Keratinocyte (primary cell): Measurements from ENCODE around the gene ADAMTS15. TPM values are rescaled to one million over a fixed set of nuclear protein-coding genes. Genes with fewer than 3 reads are reported as not detected.

ENCODE experiments used
- DNase-seq: peaks from one replicate; pipeline ENCODE4 v3.0.0-alpha.2; 2011; ENCODE audit warnings: low read depth, missing footprints, low spot score
- FAIRE-seq: peaks from 2 replicates; lab custom pipeline; 2011; peaks lifted over from hg19 to GRCh38; lab: Jason Lieb, UNC
- H2AFZ ChIP-seq: 2 replicates; pipeline ENCODE4 v1.6.0; 2012; ENCODE audit warnings: low read length, control low read depth, inconsistent platforms; ENCODE audit not compliant: control insufficient read depth
- H3K27ac ChIP-seq: 2 replicates; pipeline ENCODE4 v1.5.1; 2011; ENCODE audit warnings: low read length; ENCODE audit not compliant: control insufficient read depth, insufficient read depth
- H3K27me3 ChIP-seq: 3 replicates; pipeline ENCODE4 v1.6.0; 2011; ENCODE audit warnings: low read length; ENCODE audit not compliant: control insufficient read depth, insufficient read depth; ENCODE audit errors: extremely low read depth
- H3K36me3 ChIP-seq, 2 experiments: 2 replicates in 1 of 2; 3 replicates in 1 of 2; pipeline ENCODE4 v1.5.1; 2011; ENCODE audit warnings: low read length in 2 of 2, mild to moderate bottlenecking in 1 of 2; ENCODE audit not compliant: control insufficient read depth in 2 of 2, insufficient read depth in 2 of 2; ENCODE audit errors: extremely low read depth in 1 of 2
- H3K4me1 ChIP-seq: 3 replicates; pipeline ENCODE4 v1.5.1; 2011; ENCODE audit warnings: low read length; ENCODE audit not compliant: control insufficient read depth, insufficient read depth; ENCODE audit errors: extremely low read depth
- H3K4me2 ChIP-seq: 3 replicates; pipeline ENCODE4 v1.6.0; 2011; ENCODE audit warnings: low read depth, low read length; ENCODE audit not compliant: control insufficient read depth, insufficient read depth; ENCODE audit errors: extremely low read depth
- H3K4me3 ChIP-seq, 3 experiments: fragments of 200-600 bp in 1 of 3; sonication (generic) in 1 of 3; 2 replicates in 2 of 3; 3 replicates in 1 of 3; pipeline ENCODE4 v1.5.1; 2011 to 2016; ENCODE audit warnings: low read length in 3 of 3, mild to moderate bottlenecking in 3 of 3, control low read depth in 2 of 3, inconsistent platforms in 1 of 3, low read depth in 1 of 3, mixed read lengths in 1 of 3, mixed run types in 1 of 3, moderate library complexity in 1 of 3; ENCODE audit not compliant: control insufficient read depth in 2 of 3, insufficient read depth in 2 of 3; ENCODE audit errors: extremely low read depth in 1 of 3
- H3K79me2 ChIP-seq: 2 replicates; pipeline ENCODE4 v1.6.0; 2012; ENCODE audit warnings: low read length; ENCODE audit not compliant: control insufficient read depth, insufficient read depth
- H3K9ac ChIP-seq: 3 replicates; pipeline ENCODE4 v1.6.0; 2011; ENCODE audit warnings: low read length; ENCODE audit not compliant: control insufficient read depth, insufficient read depth; ENCODE audit errors: extremely low read depth
- H3K9me1 ChIP-seq: 3 replicates; pipeline ENCODE4 v1.6.0; 2011; ENCODE audit warnings: low read length; ENCODE audit not compliant: control insufficient read depth, insufficient read depth; ENCODE audit errors: extremely low read depth
- H3K9me3 ChIP-seq: 2 replicates; pipeline ENCODE4 v1.5.1; 2012; ENCODE audit warnings: low read depth, low read length; ENCODE audit not compliant: control insufficient read depth
- H4K20me1 ChIP-seq: 3 replicates; pipeline ENCODE4 v1.6.0; 2011; ENCODE audit warnings: low read length; ENCODE audit not compliant: control insufficient read depth, insufficient read depth; ENCODE audit errors: extremely low read depth
- EZH2 ChIP-seq: IDR thresholded peaks from one replicate; pipeline ENCODE4 v1.6.1; 2012; ENCODE audit warnings: inconsistent platforms, mild to moderate bottlenecking, low read length, moderate library complexity
- dilution Hi-C: fragments of 300-500 bp; cut with MboI; formaldehyde crosslinking; loops from one replicate; pipeline ENCODE4 v1.7.0; 2020; ENCODE audit warnings: low sequenced_read_pairs; ENCODE audit not compliant: extremely low pct_ligation_motif_present
- polyA plus RNA-seq, 5 experiments: library from polyadenylated mRNA; depleted of rRNA in 3 of 5; stranded (reverse) in 3 of 5; stranded (forward) in 1 of 5; unstranded in 1 of 5; fragments of >200 nt; gene quantifications; 1 replicate in 1 of 5; 2 replicates in 3 of 5; 3 replicates in 1 of 5; pipeline versions ENCODE4 v1.2.1 to v1.2.3, GENCODE V29; 2011 to 2012; ENCODE audit warnings: missing spikeins in 2 of 5, low read depth in 1 of 5, low replicate concordance in 1 of 5
- TF ChIP-seq, protein P1 (sequence below), 3 experiments: IDR thresholded peaks in 1 of 3; conservative IDR thresholded peaks in 1 of 3; optimal IDR thresholded peaks in 1 of 3; 2 replicates in 2 of 3; 3 replicates in 1 of 3; pipeline versions ENCODE3 to v1.5.1; 2011; ENCODE audit warnings: low read length in 3 of 3, mild to moderate bottlenecking in 3 of 3, moderate library complexity in 2 of 3, control low read depth in 1 of 3, inconsistent platforms in 1 of 3; ENCODE audit not compliant: insufficient read depth in 2 of 3; ENCODE audit errors: extremely low read depth in 1 of 3

Gene ADAMTS15
- polyA plus RNA-seq, 1 donor (not counting 4 experiments of a cell fraction or from before 2014, with no cell fraction given) = 0.30 TPM

DNA sequence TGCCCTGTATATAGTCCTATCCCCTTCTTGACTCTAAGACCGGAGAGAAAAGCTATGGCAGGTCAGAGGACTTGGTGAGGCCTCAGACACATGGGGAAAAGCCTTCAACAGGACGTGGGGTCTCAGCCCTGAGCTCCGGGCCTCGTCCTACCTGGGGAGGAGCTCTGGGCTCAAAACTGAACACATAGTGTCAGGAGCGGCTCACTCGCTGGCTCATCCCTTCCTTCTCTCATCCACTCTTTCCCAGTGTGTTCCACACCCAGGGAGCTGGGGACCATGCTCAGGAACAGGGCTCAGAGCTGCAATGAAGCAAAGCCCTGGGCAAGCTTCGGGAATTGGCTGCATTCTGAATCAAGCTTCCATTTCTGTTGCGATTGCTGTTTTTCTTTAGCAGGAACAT lies 14.5 kb downstream of the ADAMTS15 start:
- Histone ChIP-seq H3K9me3 (no peaks in the 10 kb centered on the region), H3K4me1 (peaks cover under 1% of the 10 kb centered on the region), H3K79me2 (no peaks in the 10 kb centered on the region), H3K4me3 (no peak overlapping the region), H3K9ac (no peak overlapping the region), H4K20me1 (peaks cover 2% of the 10 kb centered on the region), H3K27ac (no peak overlapping the region), H3K36me3 (no peaks in the 10 kb centered on the region), H3K4me2 (no peak overlapping the region), H2AFZ (no peak overlapping the region), H3K9me1 (no peaks in the 10 kb centered on the region), H3K27me3 (no peaks in the 10 kb centered on the region)
- DNase-seq (no peak), FAIRE-seq (no peak)
- dilution Hi-C loops = no loop called here
- no peak for TF ChIP-seq EZH2
- TF ChIP-seq, protein P1, sequence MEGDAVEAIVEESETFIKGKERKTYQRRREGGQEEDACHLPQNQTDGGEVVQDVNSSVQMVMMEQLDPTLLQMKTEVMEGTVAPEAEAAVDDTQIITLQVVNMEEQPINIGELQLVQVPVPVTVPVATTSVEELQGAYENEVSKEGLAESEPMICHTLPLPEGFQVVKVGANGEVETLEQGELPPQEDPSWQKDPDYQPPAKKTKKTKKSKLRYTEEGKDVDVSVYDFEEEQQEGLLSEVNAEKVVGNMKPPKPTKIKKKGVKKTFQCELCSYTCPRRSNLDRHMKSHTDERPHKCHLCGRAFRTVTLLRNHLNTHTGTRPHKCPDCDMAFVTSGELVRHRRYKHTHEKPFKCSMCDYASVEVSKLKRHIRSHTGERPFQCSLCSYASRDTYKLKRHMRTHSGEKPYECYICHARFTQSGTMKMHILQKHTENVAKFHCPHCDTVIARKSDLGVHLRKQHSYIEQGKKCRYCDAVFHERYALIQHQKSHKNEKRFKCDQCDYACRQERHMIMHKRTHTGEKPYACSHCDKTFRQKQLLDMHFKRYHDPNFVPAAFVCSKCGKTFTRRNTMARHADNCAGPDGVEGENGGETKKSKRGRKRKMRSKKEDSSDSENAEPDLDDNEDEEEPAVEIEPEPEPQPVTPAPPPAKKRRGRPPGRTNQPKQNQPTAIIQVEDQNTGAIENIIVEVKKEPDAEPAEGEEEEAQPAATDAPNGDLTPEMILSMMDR (optimal IDR thresholded peaks at IDR 0.05 in 1 of 3, IDR thresholded peaks at IDR 0.05 in 1 of 3, conservative IDR thresholded peaks at IDR 0.05 in 1 of 3; ENCODE audit: extremely low read depth in 1 of 3, insufficient read depth in 2 of 3, low read length in 3 of 3) = no peak

DNA sequence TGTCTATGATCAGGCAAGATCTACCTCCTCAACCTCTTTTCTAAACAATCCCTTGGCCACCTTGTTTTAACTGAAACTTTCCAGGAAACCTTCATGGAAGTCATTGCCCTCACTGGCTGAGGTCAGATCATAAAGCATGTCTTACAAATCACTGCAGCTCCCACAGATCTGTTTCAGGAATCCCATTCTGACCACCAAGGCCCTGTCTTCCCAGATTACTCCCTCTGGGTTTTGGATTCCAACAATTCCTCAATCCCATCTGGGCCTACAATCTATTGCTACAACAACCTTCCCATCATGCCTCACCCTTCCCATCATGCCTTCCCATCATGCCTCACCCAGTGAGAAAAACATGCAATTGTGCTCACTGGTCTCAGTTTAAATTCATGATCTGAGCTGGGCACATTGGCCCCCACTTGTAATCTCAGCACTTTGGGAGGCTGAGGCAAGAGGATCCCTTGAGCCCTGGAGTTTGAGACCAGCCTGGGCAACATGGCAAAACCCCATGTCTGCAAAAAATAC lies 15.9 kb downstream of the ADAMTS15 start:
- H3K27me3 ChIP-seq = no peaks in the 10 kb centered on the region
- no peaks in the 10 kb centered on the region for H3K79me2 ChIP-seq
- no peaks in the 10 kb centered on the region for H3K4me1 ChIP-seq
- dilution Hi-C loops = no loop called here
- H4K20me1 ChIP-seq = peaks cover 2% of the 10 kb centered on the region
- H3K9me3 ChIP-seq = no peaks in the 10 kb centered on the region
- no peaks in the 10 kb centered on the region for H3K9me1 ChIP-seq
- no peak overlapping the region for H3K27ac ChIP-seq
- no peak overlapping the region for H3K4me3 ChIP-seq
- no peak overlapping the region for H3K9ac ChIP-seq
- H3K4me2 ChIP-seq = no peak overlapping the region
- no peak overlapping the region for H2AFZ ChIP-seq
- DNase-seq = no peak
- no peaks in the 10 kb centered on the region for H3K36me3 ChIP-seq
- TF ChIP-seq, protein P1 (optimal IDR thresholded peaks at IDR 0.05 in 1 of 3, IDR thresholded peaks at IDR 0.05 in 1 of 3, conservative IDR thresholded peaks at IDR 0.05 in 1 of 3; ENCODE audit: extremely low read depth in 1 of 3, insufficient read depth in 2 of 3, low read length in 3 of 3) = no peak
- no peak for TF ChIP-seq EZH2
- no peak for FAIRE-seq
